HG02798 (cell line): ENCODE measurements around the gene DGKG.

Experiments
- ATAC-seq: cut with Tn5 transposase; IDR thresholded peaks from one replicate; pipeline ENCODE4 v1.9.1; 2021; ENCODE audit warnings: mild to moderate bottlenecking; ENCODE audit not compliant: unreplicated experiment, poor library complexity

The DGKG gene

DNA sequence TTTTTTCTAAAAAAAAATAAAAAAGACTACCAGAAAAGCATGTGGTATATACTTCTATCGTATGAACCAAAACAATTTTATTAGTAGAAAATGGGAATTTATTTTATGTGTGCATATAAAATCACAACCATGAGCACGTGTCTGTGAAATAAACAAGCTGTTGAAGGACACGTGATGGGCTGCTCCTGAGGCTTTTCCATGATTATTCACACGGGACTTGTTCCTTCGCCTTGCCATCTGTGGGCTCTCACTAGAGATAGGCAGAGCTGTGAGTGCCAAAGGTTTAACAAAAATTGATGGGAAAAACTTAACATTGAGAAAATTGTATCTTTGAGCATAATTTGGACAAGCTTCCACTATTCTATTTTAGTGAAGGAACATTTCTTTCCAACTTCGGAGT is 240.8 kb downstream of the DGKG start:
- ATAC-seq, result no peak

- ATAC-seq, result no peak
Observed at GRCh38 chr3:186119499-186119898, 242.5 kb downstream of the DGKG start.

GRCh38 chr3:186118692-186119091 is 243.3 kb downstream of the DGKG start:
- no peak for ATAC-seq

GRCh38 chr3:186117521-186118134 is 244.4 kb downstream of the DGKG start:
- ATAC-seq, result no peak

- no peak for ATAC-seq
Observed at GRCh38 chr3:186115239-186115996, 246.6 kb downstream of the DGKG start.

DNA sequence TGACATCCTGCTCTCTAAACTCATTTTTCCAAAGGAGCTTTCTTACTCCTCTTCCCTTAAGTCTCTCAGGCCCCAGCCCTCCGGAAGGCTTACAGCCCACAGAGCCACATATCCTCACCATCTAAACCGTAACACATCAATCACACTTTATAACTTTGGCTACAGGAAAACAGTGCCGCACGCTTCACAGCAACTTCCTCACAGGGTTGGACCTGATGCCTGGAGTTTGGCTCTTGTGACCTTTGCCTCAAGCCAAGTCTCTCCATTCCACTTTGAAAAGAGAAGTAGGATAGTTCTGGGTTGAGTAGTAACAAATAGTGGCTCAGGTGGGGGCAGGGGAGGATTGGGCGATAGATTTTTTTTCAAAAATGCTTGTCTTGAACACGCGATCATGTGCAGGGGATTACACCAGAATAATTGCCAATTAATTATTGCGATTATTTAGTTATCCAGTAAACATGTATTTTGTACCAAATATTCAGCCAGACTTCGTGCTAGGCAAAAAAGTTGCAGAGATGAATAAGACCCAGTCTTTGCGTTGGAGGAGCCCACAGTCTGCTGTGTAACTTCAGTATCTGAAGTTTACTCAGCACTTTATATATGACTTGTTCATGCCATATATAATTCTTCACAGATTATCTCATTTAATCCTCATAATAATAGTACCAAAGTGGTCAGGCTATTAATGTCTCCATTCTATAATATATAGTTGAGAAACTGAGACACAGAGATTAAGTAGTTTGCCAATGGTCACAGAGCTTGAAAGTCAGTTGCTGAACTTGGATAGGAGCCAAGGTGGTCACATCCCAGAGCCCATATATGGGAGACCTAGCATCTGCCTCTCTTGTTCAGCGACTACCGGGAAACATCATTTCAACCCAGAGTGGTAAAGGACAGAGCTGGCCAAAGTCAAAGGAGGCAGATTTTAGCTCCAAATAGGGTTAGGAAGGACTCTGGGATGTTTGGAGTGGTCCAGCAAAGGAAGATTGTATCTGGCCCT is 250.8 kb downstream of the DGKG start:
- ATAC-seq, result no peak

DNA sequence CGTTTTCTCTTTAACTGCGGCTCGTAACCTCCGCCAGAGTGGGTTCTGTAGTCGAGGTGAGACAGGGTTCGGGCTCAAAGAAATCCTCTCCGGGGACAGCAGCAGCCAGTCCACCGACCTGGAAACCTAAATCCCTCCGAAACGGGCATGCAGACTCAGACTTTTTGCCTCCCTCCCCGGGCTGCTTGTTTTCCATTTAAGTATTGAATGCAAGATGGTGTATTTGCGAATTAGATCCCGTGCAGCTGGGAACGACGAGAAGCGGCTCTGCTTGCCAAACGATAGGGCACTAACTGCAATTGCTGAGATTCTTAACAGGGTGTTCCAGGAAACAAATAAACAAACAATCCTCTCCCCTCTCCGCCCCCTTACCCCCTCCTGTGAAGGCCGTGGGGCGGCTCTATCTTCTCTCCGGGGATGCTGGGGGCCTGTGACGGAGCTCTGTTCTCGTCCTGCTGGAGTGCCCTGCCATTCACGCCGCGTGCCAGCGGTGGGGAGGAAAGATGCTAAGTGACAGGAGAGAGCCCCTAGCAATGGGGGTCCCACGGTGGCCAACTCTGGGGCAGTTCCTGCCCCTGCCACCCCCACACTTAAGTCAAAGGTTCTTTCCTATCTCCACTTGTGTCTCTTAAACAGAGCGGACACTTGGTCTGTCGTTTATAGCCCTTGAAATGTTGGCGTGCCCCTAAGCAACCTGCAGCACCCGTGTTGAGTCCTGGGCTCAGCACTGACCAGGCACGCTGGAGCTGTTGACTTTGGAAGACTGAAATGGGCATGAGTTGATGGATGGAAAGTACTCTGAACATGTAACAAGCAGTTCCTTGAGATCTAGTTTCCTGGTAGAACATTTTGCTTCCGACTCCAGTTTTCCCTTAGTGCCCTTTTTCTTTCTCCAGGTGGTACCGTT is 251.9 kb downstream of the DGKG start:
- ATAC-seq, result no peak

- ATAC-seq, result peak; percentile 98
Observed at GRCh38 chr3:186108941-186109865, 252.8 kb downstream of the DGKG start, which contains the start of gene ETV5. Gene ETV5, minus strand, starts transcription at chr3:186109089. Its CDS starts 3,221 bp downstream, at chr3:186105868.

- ATAC-seq, result no peak
Observed at GRCh38 chr3:186108106-186108940, 253.7 kb downstream of the DGKG start.

GRCh38 chr3:186107215-186108105 is 254.6 kb downstream of the DGKG start:
- ATAC-seq, result peak; percentile 23

DNA sequence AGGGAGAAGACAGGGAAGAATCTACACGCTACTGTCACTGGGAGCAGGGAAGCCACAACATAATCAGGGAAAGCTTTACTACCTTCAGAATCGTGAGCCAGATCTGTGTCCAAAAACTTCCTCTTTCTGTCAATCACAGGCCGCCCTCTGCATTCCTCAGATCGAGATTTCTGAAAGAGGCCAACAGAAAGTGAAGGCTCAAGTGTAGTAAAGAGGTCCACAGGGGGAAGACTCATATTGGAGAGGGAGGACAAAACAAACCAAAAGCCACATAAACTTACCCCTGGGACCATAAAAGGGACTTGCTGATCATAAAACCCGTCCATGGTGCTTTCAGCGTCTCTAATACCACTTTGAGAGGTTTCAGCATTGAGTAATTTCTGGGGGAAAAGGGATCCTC is 256.5 kb downstream of the DGKG start:
- no peak for ATAC-seq

- no peak for ATAC-seq
Observed at GRCh38 chr3:186102687-186103086, 259.3 kb downstream of the DGKG start.

DNA sequence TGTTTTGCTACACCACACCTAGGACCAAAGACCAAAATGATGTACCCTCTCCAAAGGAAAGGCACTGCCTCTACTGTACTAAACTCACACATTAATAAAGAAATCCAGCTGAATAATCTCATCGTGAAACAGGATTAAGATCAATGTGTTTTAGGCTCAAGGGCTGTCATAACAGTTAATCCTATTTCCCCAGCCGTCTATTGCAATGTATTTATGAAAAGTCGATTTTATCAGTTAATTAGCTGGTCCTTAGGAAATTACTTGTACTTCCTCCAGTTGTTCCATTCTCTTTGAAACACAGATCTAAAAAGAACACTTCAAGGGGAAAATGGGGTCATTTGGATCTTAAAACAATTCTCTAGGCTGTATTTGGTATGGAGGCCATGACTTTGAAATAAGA is 261.6 kb downstream of the DGKG start:
- ATAC-seq, result no peak

DNA sequence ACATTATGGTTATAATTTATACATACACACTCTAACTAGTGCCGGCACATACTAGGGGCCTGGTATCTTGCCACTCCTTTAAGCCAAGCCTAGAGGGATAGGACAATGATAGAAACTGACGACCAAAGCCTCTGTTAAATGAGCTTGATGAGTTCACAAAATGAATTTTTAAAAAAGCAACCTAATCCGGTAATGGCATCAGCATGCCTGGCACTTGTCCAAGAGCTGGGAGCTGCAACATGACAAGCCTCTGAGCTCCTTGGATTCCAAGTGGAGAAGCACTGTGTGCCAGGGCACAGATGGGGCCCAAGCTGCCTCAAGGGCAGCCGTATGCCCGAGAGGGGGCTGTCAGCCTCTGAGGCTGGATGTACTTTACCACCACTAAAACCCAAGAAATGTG is 262.9 kb downstream of the DGKG start:
- no peak for ATAC-seq

- ATAC-seq, result no peak
Observed at GRCh38 chr3:186098740-186099139, 263.3 kb downstream of the DGKG start.

- ATAC-seq, result no peak
Observed at GRCh38 chr3:186097663-186098451, 264.2 kb downstream of the DGKG start.
